Osteoblast (primary cell): ENCODE data around the gene OSBP. TPM values are rescaled to one million over a fixed set of nuclear protein-coding genes. Genes with fewer than 3 reads are reported as not detected.

Source experiments
- DNase-seq: peaks from one replicate; pipeline ENCODE4 v3.0.0; 2011; ENCODE audit warnings: low spot score, mixed read lengths; ENCODE audit not compliant: insufficient read length; ENCODE audit errors: missing footprints
- H2AFZ ChIP-seq: 2 replicates; pipeline ENCODE4 v1.6.0; 2011; ENCODE audit warnings: mild to moderate bottlenecking, low read length
- H3K27ac ChIP-seq: 2 replicates; pipeline ENCODE4 v1.5.1; 2011; ENCODE audit warnings: mild to moderate bottlenecking, low read depth, low read length, moderate library complexity
- H3K27me3 ChIP-seq: 2 replicates; pipeline ENCODE4 v1.6.0; 2012; ENCODE audit warnings: mild to moderate bottlenecking, control low read depth, inconsistent platforms, low read length, moderate library complexity; ENCODE audit not compliant: insufficient read depth
- H3K36me3 ChIP-seq: 2 replicates; pipeline ENCODE4 v1.5.1; 2011; ENCODE audit warnings: mild to moderate bottlenecking, low read length, control low read depth, moderate library complexity; ENCODE audit not compliant: insufficient read depth
- H3K4me1 ChIP-seq: 2 replicates; pipeline ENCODE4 v1.5.1; 2011; ENCODE audit warnings: mild to moderate bottlenecking, low read length, control low read depth, moderate library complexity; ENCODE audit not compliant: insufficient read depth
- H3K4me2 ChIP-seq: 2 replicates; pipeline ENCODE4 v1.6.0; 2011; ENCODE audit warnings: mild to moderate bottlenecking, low read length; ENCODE audit not compliant: insufficient read depth
- H3K4me3 ChIP-seq: fragments of 200-600 bp; sonication (generic); 3 replicates; pipeline ENCODE4 v1.5.1; 2012; ENCODE audit warnings: mild to moderate bottlenecking, low read length, inconsistent platforms; ENCODE audit not compliant: insufficient read depth
- H3K79me2 ChIP-seq: 2 replicates; pipeline ENCODE4 v1.6.0; 2012; ENCODE audit warnings: mild to moderate bottlenecking, low read length, control low read depth, inconsistent platforms; ENCODE audit not compliant: insufficient read depth
- H3K9me3 ChIP-seq: 2 replicates; pipeline ENCODE4 v1.5.1; 2011; ENCODE audit warnings: low read depth, low read length, control low read depth
- H4K20me1 ChIP-seq: 2 replicates; pipeline ENCODE4 v1.6.0; 2012; ENCODE audit warnings: mild to moderate bottlenecking, low read length, control low read depth; ENCODE audit not compliant: insufficient read depth
- small RNA-seq: library from RNA; depleted of rRNA; stranded (forward); fragments of <200 nt; gene quantifications from one replicate; pipeline ENCODE3, GENCODE V24; 2012
- total RNA-seq: library from RNA; depleted of rRNA; stranded (reverse); fragments of >200 nt; gene quantifications from 2 replicates; pipeline ENCODE4 v1.2.3, GENCODE V29; 2012
- TF ChIP-seq, protein P1 (sequence below): IDR thresholded peaks from 2 replicates; pipeline ENCODE4 v1.5.1; 2011; ENCODE audit warnings: mild to moderate bottlenecking, low read depth, low read length, moderate library complexity; ENCODE audit errors: extremely low read depth

OSBP gene
- total RNA-seq, 1 donor = 35.1 TPM

DNA sequence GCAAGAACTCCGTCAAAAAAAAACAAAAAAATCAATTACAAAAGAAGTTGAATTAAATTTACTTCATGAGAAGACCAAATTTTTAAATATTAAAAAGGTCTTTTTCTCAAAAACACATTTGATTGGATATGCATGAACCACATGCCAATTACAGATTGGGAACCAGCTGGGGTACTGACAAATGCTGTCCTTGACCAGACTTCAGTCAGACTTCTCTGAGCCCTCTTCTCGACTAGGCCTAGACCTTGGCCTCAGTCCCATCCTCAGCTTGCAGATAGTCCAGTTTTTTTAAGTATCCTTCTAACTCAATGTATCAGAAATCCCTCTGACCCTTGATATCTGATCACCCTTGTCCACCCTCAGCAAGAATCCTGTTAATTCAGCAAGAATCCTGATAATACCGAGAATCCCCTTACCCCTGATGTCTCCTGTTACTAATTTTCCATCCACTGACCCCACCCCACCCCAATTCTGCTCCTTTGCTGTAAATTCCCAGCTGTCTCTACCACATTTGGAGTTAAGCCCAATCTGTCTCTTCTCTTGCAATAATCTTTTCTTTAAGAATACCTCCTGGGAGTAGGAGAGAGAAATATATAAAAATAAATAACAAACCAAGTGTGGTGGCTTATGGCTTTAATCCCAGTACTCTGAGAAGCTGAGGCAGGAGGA, 73.3 kb downstream of the OSBP start:
- Histone ChIP-seq H3K36me3 (no peaks in the 10 kb centered on the region), H2AFZ (peak overlapping the region; percentile 35), H3K4me2 (no peak overlapping the region), H3K4me1 (peaks cover 16% of the 10 kb centered on the region), H3K4me3 (no peak overlapping the region), H3K9me3 (no peaks in the 10 kb centered on the region), H3K27ac (no peak overlapping the region), H3K79me2 (no peaks in the 10 kb centered on the region), H3K27me3 (no peaks in the 10 kb centered on the region), H4K20me1 (no peaks in the 10 kb centered on the region)
- DNase-seq = peak; percentile 59
- TF ChIP-seq, protein P1, sequence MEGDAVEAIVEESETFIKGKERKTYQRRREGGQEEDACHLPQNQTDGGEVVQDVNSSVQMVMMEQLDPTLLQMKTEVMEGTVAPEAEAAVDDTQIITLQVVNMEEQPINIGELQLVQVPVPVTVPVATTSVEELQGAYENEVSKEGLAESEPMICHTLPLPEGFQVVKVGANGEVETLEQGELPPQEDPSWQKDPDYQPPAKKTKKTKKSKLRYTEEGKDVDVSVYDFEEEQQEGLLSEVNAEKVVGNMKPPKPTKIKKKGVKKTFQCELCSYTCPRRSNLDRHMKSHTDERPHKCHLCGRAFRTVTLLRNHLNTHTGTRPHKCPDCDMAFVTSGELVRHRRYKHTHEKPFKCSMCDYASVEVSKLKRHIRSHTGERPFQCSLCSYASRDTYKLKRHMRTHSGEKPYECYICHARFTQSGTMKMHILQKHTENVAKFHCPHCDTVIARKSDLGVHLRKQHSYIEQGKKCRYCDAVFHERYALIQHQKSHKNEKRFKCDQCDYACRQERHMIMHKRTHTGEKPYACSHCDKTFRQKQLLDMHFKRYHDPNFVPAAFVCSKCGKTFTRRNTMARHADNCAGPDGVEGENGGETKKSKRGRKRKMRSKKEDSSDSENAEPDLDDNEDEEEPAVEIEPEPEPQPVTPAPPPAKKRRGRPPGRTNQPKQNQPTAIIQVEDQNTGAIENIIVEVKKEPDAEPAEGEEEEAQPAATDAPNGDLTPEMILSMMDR = no peak

DNA sequence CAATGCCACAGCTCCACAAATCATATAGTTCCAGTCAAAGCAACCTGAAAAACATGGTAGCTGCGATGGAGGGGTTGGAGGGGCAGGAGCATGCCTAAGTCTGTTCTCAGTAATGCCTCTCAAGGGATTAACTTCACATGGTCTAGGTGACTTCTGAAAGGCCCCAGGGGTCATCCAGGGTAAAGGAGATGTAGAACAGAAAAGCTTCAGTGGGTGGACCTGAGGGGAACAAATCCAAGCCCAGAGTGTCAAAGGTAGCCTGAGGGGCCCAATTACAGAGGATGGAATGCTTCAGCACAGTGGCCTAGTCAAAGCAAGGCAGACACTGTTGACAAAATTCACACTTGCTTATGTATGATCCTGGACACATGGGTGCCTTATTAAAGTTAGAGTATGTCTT, 80.9 kb downstream of the OSBP start:
- no peaks in the 10 kb centered on the region for H4K20me1 ChIP-seq
- no peak overlapping the region for H3K4me3 ChIP-seq
- no peaks in the 10 kb centered on the region for H3K36me3 ChIP-seq
- H3K9me3 ChIP-seq = no peaks in the 10 kb centered on the region
- H3K27me3 ChIP-seq = no peaks in the 10 kb centered on the region
- H3K4me2 ChIP-seq = no peak overlapping the region
- peak; percentile 26 for DNase-seq
- TF ChIP-seq, protein P1 = no peak
- H2AFZ ChIP-seq = no peak overlapping the region
- H3K4me1 ChIP-seq = peaks cover 5% of the 10 kb centered on the region
- no peaks in the 10 kb centered on the region for H3K79me2 ChIP-seq
- H3K27ac ChIP-seq = no peak overlapping the region

DNA sequence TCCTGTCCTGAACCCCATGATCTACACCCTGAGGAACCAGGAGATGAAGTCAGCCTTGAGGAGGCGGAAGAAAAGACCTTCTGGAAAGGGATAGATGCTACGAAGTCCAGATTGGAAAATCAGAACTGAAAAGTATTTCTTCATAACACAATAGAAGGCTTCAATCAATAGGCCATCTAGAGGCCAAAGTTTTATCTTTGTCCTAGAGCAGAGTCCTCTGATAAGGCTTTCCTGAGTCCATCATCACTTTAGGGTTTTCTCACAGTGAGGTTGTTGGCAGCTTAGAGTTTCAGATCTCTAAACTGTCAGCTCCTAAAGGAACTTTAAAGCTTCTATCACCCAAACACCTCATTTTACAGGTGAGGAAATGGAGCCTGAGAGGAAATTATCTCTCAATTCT, 83.0 kb downstream of the OSBP start:
- H3K4me1 ChIP-seq = peaks cover 1% of the 10 kb centered on the region
- no peak overlapping the region for H2AFZ ChIP-seq
- no peaks in the 10 kb centered on the region for H3K27me3 ChIP-seq
- TF ChIP-seq, protein P1 = no peak
- H3K27ac ChIP-seq = no peak overlapping the region
- H3K79me2 ChIP-seq = no peaks in the 10 kb centered on the region
- DNase-seq = no peak
- H3K4me2 ChIP-seq = no peak overlapping the region
- H4K20me1 ChIP-seq = no peaks in the 10 kb centered on the region
- no peak overlapping the region for H3K4me3 ChIP-seq
- no peaks in the 10 kb centered on the region for H3K9me3 ChIP-seq
- no peaks in the 10 kb centered on the region for H3K36me3 ChIP-seq

GRCh38 chr11:59528711-59529110, 86.9 kb downstream of the OSBP start:
- no peaks in the 10 kb centered on the region for H3K27me3 ChIP-seq
- H3K4me2 ChIP-seq = no peak overlapping the region
- no peaks in the 10 kb centered on the region for H3K4me1 ChIP-seq
- TF ChIP-seq, protein P1 = no peak
- H3K27ac ChIP-seq = no peak overlapping the region
- H4K20me1 ChIP-seq = no peaks in the 10 kb centered on the region
- H3K4me3 ChIP-seq = no peak overlapping the region
- H3K9me3 ChIP-seq = no peaks in the 10 kb centered on the region
- no peaks in the 10 kb centered on the region for H3K36me3 ChIP-seq
- no peak overlapping the region for H2AFZ ChIP-seq
- no peaks in the 10 kb centered on the region for H3K79me2 ChIP-seq
- DNase-seq = no peak

Small RNA genes lying within 50 kb of the gene (small RNA-seq; reads per million reads assigned to genes)
- gene MIR3162 = not detected

Other genes starting within 250 kb of the OSBP start
- gene OR5A2, start 189.4 kb downstream of the OSBP start, total RNA-seq = not detected in 2 replicates
- gene OR5A1, start 179.3 kb downstream of the OSBP start, total RNA-seq = not detected in 2 replicates
- not detected in 2 replicates for gene OR4D6, start 158.8 kb downstream of the OSBP start, total RNA-seq
- gene OR4D10, start 142.5 kb downstream of the OSBP start, total RNA-seq = not detected in 2 replicates
- not detected in 2 replicates for gene OR4D11, start 112.2 kb downstream of the OSBP start, total RNA-seq
- not detected in 2 replicates for gene OR4D9, start 104.2 kb downstream of the OSBP start, total RNA-seq
- gene PATL1, start 53.3 kb upstream of the OSBP start, total RNA-seq = 17.7 and 19.5 TPM in 2 replicates
- not detected in 2 replicates for gene OR10V1, start 98.1 kb upstream of the OSBP start, total RNA-seq
- gene STX3, start 139.6 kb upstream of the OSBP start, total RNA-seq = 51.4 and 53.6 TPM in 2 replicates
- gene MRPL16, start 195.0 kb upstream of the OSBP start, total RNA-seq = 31.5 and 32.9 TPM in 2 replicates
- not detected in 2 replicates for gene CBLIF, start 229.7 kb upstream of the OSBP start, total RNA-seq